ENCODE data around the gene RPS24. TPM values are rescaled to one million over a fixed set of nuclear protein-coding genes. Genes with fewer than 3 reads are reported as not detected.
"Not testable (repeated sequence)": the region's sequence is repeated elsewhere in the genome, so short reads cannot be mapped to it uniquely, and the experiment has no call there.

The RPS24 gene
- total RNA-seq, 4 donors from 2014 or later, result 2,147 to 2,545 (median 2,404) TPM

DNA sequence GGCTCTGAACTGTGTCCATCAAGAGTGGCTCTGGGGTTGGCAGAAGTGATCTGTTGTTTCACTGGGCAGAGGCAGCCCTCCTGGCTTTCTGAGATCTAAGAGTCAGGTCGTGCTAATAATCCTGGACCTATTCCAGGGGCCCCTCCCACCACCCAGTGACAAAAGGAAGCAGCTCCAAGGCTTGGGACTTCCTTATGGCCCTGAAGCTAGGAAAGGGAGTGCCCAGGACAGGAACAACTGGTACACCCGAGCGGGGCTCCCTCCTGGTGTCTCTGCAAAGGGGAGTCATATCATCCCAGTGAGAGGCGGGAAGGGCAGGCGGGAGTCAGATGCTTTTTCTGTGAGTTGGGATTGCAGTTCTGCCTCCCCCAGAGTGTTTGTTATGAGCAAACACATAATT, 32.3 kb downstream of the RPS24 start:
- no peaks in the 10 kb centered on the region for H3K27me3 ChIP-seq
- no peak for DNase-seq
- intact Hi-C loops (cut with DNase I; ENCODE audit: low total_unique reads) (no loop called here), in situ Hi-C loops (cut with MboI; ENCODE audit: low sequenced_read_pairs in 4 of 4) (loop anchor here (25.0 kb wide), 4 partner anchors 246 to 596 kb away; no protein-coding TSS in a partner anchor)
- no peak for ATAC-seq
- no peak overlapping the region for H3K27ac ChIP-seq
- H3K4me3 ChIP-seq, result no peak overlapping the region
- H3K36me3 ChIP-seq, result no peaks in the 10 kb centered on the region
- TF ChIP-seq POLR2A (IDR thresholded peaks at IDR 0.05), result no peak
- TF ChIP-seq, protein P1, sequence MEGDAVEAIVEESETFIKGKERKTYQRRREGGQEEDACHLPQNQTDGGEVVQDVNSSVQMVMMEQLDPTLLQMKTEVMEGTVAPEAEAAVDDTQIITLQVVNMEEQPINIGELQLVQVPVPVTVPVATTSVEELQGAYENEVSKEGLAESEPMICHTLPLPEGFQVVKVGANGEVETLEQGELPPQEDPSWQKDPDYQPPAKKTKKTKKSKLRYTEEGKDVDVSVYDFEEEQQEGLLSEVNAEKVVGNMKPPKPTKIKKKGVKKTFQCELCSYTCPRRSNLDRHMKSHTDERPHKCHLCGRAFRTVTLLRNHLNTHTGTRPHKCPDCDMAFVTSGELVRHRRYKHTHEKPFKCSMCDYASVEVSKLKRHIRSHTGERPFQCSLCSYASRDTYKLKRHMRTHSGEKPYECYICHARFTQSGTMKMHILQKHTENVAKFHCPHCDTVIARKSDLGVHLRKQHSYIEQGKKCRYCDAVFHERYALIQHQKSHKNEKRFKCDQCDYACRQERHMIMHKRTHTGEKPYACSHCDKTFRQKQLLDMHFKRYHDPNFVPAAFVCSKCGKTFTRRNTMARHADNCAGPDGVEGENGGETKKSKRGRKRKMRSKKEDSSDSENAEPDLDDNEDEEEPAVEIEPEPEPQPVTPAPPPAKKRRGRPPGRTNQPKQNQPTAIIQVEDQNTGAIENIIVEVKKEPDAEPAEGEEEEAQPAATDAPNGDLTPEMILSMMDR (IDR thresholded peaks at IDR 0.05 in 4 of 5, conservative IDR thresholded peaks at IDR 0.05 in 1 of 5), result no peak
- H3K4me1 ChIP-seq, result no peaks in the 10 kb centered on the region
- no peaks in the 10 kb centered on the region for H3K9me3 ChIP-seq

DNA sequence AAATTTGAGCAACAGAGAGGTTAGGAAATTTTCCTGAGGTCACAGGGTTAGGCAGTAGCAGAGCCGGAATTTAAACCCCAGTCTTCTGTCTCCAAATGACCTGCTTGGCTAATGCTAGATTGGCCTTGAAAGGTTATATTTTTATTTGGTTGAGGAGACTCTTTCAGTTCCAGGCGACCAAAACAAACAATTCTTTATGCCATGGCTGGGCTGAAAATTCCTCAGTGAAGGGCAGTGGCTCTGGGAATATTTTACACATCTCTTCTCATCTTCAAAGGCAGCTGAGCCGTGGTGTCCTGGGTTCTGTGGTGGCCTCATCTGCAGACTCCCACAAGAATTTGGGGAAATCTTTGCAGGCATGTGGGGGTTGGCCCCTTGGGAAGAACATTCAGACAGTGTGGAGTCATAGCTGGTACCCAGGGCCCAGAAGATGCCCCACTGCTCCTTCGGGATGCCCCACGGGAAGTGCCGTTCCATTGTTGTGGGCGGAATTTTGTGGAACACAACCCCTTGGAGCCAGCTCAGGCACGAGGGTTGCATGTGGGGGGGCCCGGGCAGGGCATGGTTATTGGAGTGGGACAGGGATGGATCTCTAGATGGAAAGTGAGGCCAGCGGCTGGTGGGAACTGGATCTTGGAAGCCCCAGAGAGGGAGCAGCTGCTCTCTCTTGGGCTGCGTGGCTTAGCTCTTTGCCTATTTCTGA, 33.2 kb downstream of the RPS24 start:
- TF ChIP-seq POLR2A (IDR thresholded peaks at IDR 0.05), result no peak
- TF ChIP-seq, protein P1 (IDR thresholded peaks at IDR 0.05 in 4 of 5, conservative IDR thresholded peaks at IDR 0.05 in 1 of 5), result no peak
- ATAC-seq (no peak), DNase-seq (no peak)
- Histone ChIP-seq H3K4me3 (no peak overlapping the region), H3K9me3 (no peaks in the 10 kb centered on the region), H3K27ac (no peak overlapping the region), H3K4me1 (no peaks in the 10 kb centered on the region), H3K36me3 (no peaks in the 10 kb centered on the region), H3K27me3 (no peaks in the 10 kb centered on the region)
- in situ Hi-C loops (cut with MboI; ENCODE audit: low sequenced_read_pairs in 4 of 4) (loop anchor here (25.0 kb wide), 4 partner anchors 245 to 595 kb away; no protein-coding TSS in a partner anchor), intact Hi-C loops (cut with DNase I; ENCODE audit: low total_unique reads) (no loop called here)

DNA sequence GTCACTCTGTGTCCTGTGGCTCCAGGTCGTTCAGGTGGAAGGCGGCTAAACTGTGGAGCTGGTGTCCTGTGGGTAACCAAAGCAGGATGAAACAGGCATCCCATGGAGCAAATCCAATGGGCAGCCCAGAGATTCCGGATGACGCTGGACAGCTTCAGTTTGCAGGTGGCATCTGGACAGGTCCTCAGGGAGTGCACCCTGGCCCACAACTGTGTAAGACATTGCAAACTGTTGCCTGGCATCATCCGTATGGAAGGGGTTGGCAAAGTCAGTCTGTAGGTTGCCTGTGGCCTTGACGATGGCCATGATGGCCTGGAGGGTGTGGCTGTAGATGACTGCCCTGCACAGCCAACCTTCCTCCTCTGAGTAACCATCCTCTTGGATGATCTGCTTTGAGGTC, 35.5 kb downstream of the RPS24 start:
- Histone ChIP-seq H3K4me1 (no peaks in the 10 kb centered on the region), H3K27me3 (no peaks in the 10 kb centered on the region), H3K4me3 (no peak overlapping the region), H3K27ac (no peak overlapping the region), H3K9me3 (peaks cover 0 to 2% (median 0%) of the 10 kb centered on the region in 3 donors), H3K36me3 (no peaks in the 10 kb centered on the region)
- no peak for TF ChIP-seq POLR2A (IDR thresholded peaks at IDR 0.05)
- TF ChIP-seq, protein P1 (IDR thresholded peaks at IDR 0.05 in 4 of 5, conservative IDR thresholded peaks at IDR 0.05 in 1 of 5), result no peak
- no peak for DNase-seq
- ATAC-seq, result no peak
- in situ Hi-C loops (cut with MboI; ENCODE audit: low sequenced_read_pairs in 4 of 4), result loop anchor here (25.0 kb wide), 4 partner anchors 243 to 593 kb away; no protein-coding TSS in a partner anchor
- intact Hi-C loops (cut with DNase I; ENCODE audit: low total_unique reads), result no loop called here

DNA sequence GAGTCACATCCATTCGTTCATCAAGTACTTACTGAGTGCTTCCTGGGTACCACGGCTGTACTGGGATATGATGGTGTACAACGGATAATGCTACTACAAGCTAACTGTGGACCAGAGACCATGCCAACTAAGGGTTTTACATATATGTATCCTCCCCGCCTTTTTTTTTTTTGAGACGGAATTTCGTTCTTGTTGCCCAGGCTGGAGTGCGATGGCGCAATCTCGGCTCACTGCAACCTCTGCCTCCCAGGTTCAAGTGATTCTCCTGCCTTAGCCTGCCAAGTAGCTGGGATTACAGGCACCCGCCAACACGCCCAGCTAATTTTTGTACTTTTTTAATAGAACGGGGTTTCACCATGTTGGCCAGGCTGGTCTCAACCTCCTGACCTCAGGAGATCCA, 36.4 kb downstream of the RPS24 start:
- H3K27me3 ChIP-seq; DNase-seq; H3K9me3 ChIP-seq; H3K4me1 ChIP-seq; H3K4me3 ChIP-seq; intact Hi-C loops (cut with DNase I; ENCODE audit: low total_unique reads); H3K27ac ChIP-seq; H3K36me3 ChIP-seq; ATAC-seq: not testable (repeated sequence)
- in situ Hi-C loops (cut with MboI; ENCODE audit: low sequenced_read_pairs in 4 of 4), result loop anchor here (25.0 kb wide), 4 partner anchors 242 to 592 kb away; no protein-coding TSS in a partner anchor

DNA sequence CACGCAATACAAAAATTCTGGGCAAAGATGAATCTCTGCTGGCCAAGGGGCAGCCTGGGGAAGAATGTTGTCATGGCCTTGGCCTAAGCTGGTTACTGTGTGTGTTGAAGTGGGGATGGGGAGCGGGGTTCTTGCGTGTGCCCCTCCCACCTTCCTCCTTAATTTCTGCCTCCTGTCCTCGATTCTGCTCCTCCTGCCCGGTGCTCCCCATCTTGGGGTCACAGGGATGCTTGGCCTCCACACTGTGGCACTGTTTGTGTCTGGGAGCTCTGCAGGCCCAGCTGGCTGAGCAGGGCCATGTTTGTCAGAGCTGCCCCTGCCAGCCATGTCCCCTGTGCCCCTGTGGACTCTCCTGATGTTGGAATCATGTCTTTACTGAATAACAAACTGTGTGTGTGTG, 37.1 kb downstream of the RPS24 start:
- H3K9me3 ChIP-seq, result peaks cover 0 to 4% (median 0%) of the 10 kb centered on the region in 3 donors
- DNase-seq (no peak), ATAC-seq (no peak)
- H3K4me1 ChIP-seq, result no peaks in the 10 kb centered on the region
- in situ Hi-C loops (cut with MboI; ENCODE audit: low sequenced_read_pairs in 4 of 4), result loop anchor here (25.0 kb wide), 4 partner anchors 242 to 592 kb away; no protein-coding TSS in a partner anchor
- H3K27me3 ChIP-seq, result no peaks in the 10 kb centered on the region
- no peak overlapping the region for H3K4me3 ChIP-seq
- no peaks in the 10 kb centered on the region for H3K36me3 ChIP-seq
- H3K27ac ChIP-seq, result no peak overlapping the region
- intact Hi-C loops (cut with DNase I; ENCODE audit: low total_unique reads), result no loop called here
- TF ChIP-seq, protein P1 (IDR thresholded peaks at IDR 0.05 in 4 of 5, conservative IDR thresholded peaks at IDR 0.05 in 1 of 5), result no peak
- TF ChIP-seq POLR2A (IDR thresholded peaks at IDR 0.05), result no peak

Data from gastrocnemius medialis (tissue), 4 donors.